ENCODE measurements around the gene SNHG17.

- TF ChIP-seq CTCF (conservative IDR thresholded peaks at IDR 0.05 in 1 of 2, IDR thresholded peaks at IDR 0.05 in 1 of 2; ENCODE audit: extremely low read depth in 1 of 2, insufficient read depth in 1 of 2, low read depth in 1 of 2, low read length in 2 of 2) (no peak), EZH2 (IDR thresholded peaks at IDR 0.05; ENCODE audit: borderline replicate concordance, low read length) (no peak)
These were observed 61.2 kb downstream of the SNHG17 start for GRCh38 chr20:38373898-38374297.

Measured in mammary epithelial cell (primary cell).